ENCODE data around the gene CIROP. TPM values are rescaled to one million over a fixed set of nuclear protein-coding genes. Genes with fewer than 3 reads are reported as not detected.

Gene CIROP
- total RNA-seq, 1 donor from 2014 or later, result not detected

DNA sequence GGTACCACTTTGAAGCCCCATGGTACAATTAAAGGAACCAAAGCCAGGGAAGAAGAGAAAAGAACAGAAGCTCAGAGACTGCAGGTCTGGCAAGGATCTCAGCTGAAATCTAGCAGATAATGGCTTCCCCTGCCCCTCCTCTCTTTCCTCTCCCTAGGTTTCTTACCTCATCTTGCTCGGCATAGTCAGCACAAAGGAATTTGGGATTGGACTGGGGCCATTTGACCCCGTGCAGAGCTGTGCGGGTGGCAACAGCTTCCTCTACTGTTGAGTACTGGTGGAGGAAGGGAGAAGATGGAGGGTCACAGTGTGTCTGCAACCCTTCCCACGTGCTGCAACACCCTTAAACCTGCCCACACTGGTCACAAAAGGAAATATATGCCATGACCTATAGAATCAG is 42.8 kb downstream of the CIROP start:
- Mint-ChIP-seq H3K4me1 (ENCODE audit: unreplicated experiment) (peaks cover 8% of the 10 kb centered on the region), H3K9me3 (ENCODE audit: unreplicated experiment) (no peaks in the 10 kb centered on the region), H3K27ac (ENCODE audit: unreplicated experiment) (peak overlapping the region; percentile 51), H3K4me3 (ENCODE audit: unreplicated experiment) (no peak overlapping the region), H3K27me3 (ENCODE audit: unreplicated experiment) (peaks cover 3% of the 10 kb centered on the region), H3K36me3 (ENCODE audit: low read depth, unreplicated experiment) (peaks cover 44% of the 10 kb centered on the region)
- DNase-seq (ENCODE audit: low spot score), result no peak
- TF ChIP-seq, protein P1, sequence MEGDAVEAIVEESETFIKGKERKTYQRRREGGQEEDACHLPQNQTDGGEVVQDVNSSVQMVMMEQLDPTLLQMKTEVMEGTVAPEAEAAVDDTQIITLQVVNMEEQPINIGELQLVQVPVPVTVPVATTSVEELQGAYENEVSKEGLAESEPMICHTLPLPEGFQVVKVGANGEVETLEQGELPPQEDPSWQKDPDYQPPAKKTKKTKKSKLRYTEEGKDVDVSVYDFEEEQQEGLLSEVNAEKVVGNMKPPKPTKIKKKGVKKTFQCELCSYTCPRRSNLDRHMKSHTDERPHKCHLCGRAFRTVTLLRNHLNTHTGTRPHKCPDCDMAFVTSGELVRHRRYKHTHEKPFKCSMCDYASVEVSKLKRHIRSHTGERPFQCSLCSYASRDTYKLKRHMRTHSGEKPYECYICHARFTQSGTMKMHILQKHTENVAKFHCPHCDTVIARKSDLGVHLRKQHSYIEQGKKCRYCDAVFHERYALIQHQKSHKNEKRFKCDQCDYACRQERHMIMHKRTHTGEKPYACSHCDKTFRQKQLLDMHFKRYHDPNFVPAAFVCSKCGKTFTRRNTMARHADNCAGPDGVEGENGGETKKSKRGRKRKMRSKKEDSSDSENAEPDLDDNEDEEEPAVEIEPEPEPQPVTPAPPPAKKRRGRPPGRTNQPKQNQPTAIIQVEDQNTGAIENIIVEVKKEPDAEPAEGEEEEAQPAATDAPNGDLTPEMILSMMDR (IDR thresholded peaks at IDR 0.05; ENCODE audit: unreplicated experiment), result no peak

DNA sequence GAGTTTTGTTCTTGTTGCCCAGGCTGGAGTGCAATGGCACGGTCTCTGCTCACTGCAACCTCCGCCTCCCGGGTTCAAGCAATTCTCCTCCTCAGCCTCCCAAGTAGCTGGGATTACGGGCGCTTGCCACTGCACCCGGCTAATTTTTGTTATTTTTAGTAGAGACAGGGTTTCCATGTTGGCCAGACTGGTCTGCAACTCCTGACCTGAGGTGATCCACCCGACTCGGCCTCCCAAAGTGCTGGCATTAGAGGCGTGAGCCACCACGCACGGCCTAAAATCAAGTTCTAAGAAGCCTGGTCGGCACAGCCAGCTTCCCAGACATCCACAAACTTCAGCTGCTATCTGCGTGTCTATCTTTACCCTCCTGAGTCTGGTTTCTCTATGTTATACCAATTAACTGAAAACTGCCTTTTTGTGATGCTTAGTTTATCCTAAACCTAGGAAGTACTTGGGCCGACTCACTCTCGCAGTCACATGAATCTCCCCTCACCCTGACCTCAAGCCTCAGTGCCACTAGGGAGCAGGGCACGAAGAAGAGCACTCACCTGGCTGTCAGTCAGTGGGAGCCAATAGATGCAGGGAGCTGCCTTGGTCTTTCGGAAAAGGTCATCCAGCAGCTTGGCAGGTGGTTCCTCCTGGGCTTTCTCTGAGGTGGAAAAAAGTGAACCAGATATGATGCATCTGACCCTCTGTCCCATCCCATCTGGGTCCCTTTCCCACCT is 44.1 kb downstream of the CIROP start:
- no peak for DNase-seq (ENCODE audit: low spot score)
- TF ChIP-seq, protein P1 (IDR thresholded peaks at IDR 0.05; ENCODE audit: unreplicated experiment), result no peak
- no peaks in the 10 kb centered on the region for H3K9me3 Mint-ChIP-seq (ENCODE audit: unreplicated experiment)
- no peak overlapping the region for H3K27ac Mint-ChIP-seq (ENCODE audit: unreplicated experiment)
- H3K36me3 Mint-ChIP-seq (ENCODE audit: low read depth, unreplicated experiment), result peaks cover 35% of the 10 kb centered on the region
- H3K27me3 Mint-ChIP-seq (ENCODE audit: unreplicated experiment), result peaks cover 6% of the 10 kb centered on the region
- peaks cover 15% of the 10 kb centered on the region for H3K4me1 Mint-ChIP-seq (ENCODE audit: unreplicated experiment)
- H3K4me3 Mint-ChIP-seq (ENCODE audit: unreplicated experiment), result no peak overlapping the region

DNA sequence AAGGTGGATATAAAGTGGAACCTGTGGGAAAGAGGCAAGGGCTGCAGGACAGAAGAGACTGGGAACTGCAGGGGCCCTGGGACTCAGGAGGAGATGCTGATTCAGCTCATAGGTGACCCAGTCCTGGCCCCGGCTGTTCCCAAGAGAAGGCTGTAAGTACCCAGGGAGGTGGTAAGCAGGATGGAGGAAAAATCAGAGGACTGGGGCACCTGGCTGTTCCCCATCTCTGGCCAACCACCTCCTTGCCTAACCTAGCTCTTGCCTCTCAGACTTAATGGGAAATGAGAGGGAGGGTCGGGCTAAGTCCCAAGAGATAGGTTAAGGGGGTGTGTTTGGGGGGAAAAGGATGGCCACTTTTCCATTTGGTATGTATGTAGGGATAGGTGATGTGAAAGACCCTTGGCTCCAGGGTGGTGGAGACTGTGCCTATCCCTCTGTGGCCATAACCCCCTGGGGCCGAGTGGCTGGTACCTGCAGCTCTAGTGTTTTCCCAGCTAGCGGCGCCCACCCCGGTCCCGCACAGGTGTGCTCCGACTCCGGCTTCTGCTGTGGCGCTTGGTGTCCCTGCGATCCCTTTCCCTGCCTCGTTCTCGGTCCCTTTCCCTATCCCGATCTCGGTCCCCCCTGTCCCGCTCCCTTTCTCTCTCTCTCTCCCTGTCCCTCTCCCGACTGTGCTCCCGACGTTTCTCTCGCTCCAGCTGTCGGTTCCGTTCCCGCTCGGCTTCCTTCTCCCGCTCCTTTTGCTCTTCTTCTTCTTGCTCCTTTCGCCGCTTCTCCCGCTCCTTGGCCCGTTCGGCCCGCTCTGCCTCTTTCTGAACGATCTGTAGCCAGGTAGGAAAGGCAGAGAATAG is 45.9 kb downstream of the CIROP start:
- peaks cover 15% of the 10 kb centered on the region for H3K4me1 Mint-ChIP-seq (ENCODE audit: unreplicated experiment)
- TF ChIP-seq, protein P1 (IDR thresholded peaks at IDR 0.05; ENCODE audit: unreplicated experiment), result no peak
- H3K36me3 Mint-ChIP-seq (ENCODE audit: low read depth, unreplicated experiment), result peaks cover 27% of the 10 kb centered on the region
- peak overlapping the region; percentile 74 for H3K27ac Mint-ChIP-seq (ENCODE audit: unreplicated experiment)
- no peak for DNase-seq (ENCODE audit: low spot score)
- peak overlapping the region; percentile 71 for H3K4me3 Mint-ChIP-seq (ENCODE audit: unreplicated experiment)
- H3K27me3 Mint-ChIP-seq (ENCODE audit: unreplicated experiment), result peaks cover 6% of the 10 kb centered on the region
- no peaks in the 10 kb centered on the region for H3K9me3 Mint-ChIP-seq (ENCODE audit: unreplicated experiment)

DNA sequence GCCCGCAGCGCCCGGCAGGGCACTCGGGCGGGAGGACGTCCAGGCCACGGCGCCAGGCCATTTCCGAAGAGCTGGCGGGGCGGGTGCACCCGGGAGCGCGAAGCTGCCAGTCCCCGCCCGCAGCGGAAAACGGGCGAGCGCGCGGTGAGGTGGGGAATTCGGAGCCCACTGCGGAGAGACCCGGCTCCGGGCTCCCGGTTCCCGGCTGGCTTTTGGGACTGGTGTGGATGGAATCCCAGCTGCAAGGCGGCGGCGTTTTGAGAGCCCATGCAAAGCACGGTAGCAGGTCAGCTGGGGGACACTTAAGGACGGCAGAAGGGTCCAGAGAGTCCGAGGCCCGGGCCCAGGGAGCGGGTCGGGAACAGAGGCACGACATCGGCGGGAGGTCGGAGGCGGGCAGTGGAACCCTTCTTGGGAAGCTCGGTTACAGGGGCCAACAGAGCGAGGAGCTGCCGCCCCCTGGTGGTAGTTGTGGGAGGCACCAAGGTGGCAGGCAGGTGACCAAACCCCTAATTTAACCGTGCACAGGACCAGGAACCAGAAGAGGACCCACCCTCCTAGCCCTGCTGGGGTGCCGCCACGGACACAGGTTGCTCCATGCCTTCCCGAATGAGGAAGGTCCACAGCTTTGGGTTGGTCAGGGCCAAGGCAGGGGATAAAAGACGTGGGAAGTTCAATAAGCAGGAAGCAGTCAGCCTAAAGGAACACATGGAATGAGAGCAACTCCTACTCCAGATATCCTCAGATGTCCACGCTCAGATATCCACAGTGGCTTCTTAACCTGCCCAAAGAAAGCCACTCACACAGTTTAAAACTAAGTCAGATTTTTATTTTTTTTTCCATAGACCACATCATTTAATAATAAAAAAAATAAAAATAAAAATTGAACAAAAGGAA is 46.8 kb downstream of the CIROP start:
- Mint-ChIP-seq H3K4me3 (ENCODE audit: unreplicated experiment) (peak overlapping the region; percentile 85), H3K27ac (ENCODE audit: unreplicated experiment) (no peak overlapping the region)
- peak; percentile 93 for DNase-seq (ENCODE audit: low spot score)

More for the DNA sequence above, 46.8 kb downstream of the CIROP start:
- Mint-ChIP-seq H3K36me3 (ENCODE audit: low read depth, unreplicated experiment) (peaks cover 20% of the 10 kb centered on the region), H3K9me3 (ENCODE audit: unreplicated experiment) (no peaks in the 10 kb centered on the region), H3K4me1 (ENCODE audit: unreplicated experiment) (peaks cover 15% of the 10 kb centered on the region), H3K27me3 (ENCODE audit: unreplicated experiment) (peaks cover 6% of the 10 kb centered on the region)
- TF ChIP-seq, protein P1 (IDR thresholded peaks at IDR 0.05; ENCODE audit: unreplicated experiment), result peak; percentile 99

Measured in endothelial cell (in vitro differentiated cells).